GM12878 (cell line): ENCODE data around the gene MTHFD1L. TPM values are rescaled to one million over a fixed set of nuclear protein-coding genes. Genes with fewer than 3 reads are reported as not detected.

ENCODE experiments used
- ATAC-seq: fragments of 200-7000 bp; cut with Tn5 transposase; 3 replicates; pipeline ENCODE4 v1.9.1; 2020; ENCODE audit warnings: mild to moderate bottlenecking, moderate library complexity
- BruUV-seq: library from RNA; stranded (reverse); fragments of 400-500 nt; replicated peaks from 2 replicates; lab custom pipeline; 2021; lab: Mats Ljungman, UMichigan
- CTCF ChIA-PET: fragments of 300-600 bp; sonication (Branson Sonifier 250); formaldehyde crosslinking; extraction: SDS; loops from one replicate; lab custom pipeline; 2021; ENCODE audit warnings: inconsistent platforms; lab: Yijun Ruan, JAX
- POLR2A ChIA-PET: fragments of 350-600 bp; formaldehyde crosslinking; extraction: SDS; loops from one replicate; lab custom pipeline; 2021; ENCODE audit warnings: inconsistent platforms; lab: Charles Lee
- RAD21 ChIA-PET: fragments of 300-600 bp; sonication (Branson Sonifier 250); formaldehyde crosslinking; loops from one replicate; lab custom pipeline; 2023; ENCODE audit warnings: antibody characterized with exemption; ENCODE audit not compliant: unreplicated experiment; lab: Charles Lee
- SMC1A ChIA-PET: fragments of 300-600 bp; sonication (Branson Sonifier 250); formaldehyde crosslinking; loops from one replicate; lab custom pipeline; 2023; ENCODE audit not compliant: unreplicated experiment, uncharacterized antibody; lab: Charles Lee
- DNase-seq: peaks from one replicate; pipeline ENCODE4 v3.0.0-alpha.2; 2011; ENCODE audit warnings: low read depth, low spot score
- FAIRE-seq: peaks from 3 replicates; lab custom pipeline; 2011; peaks lifted over from hg19 to GRCh38; lab: Jason Lieb, UNC
- H2AFZ ChIP-seq: 2 replicates; pipeline ENCODE4 v1.6.0; 2011; ENCODE audit warnings: low read depth, low read length, control low read depth; ENCODE audit not compliant: control insufficient read depth
- H3K27ac ChIP-seq: 2 replicates; pipeline ENCODE4 v1.5.1; 2011; ENCODE audit warnings: control low read depth; ENCODE audit not compliant: control insufficient read depth, insufficient read depth
- H3K27me3 ChIP-seq, 2 experiments: replicated peaks in 1 of 2; 2 replicates each; pipeline versions ENCODE4 v1.6.0 to v1.6.1; 2011; ENCODE audit warnings: low read length in 1 of 2; ENCODE audit not compliant: control insufficient read depth in 2 of 2, insufficient read depth in 2 of 2
- H3K36me3 ChIP-seq, 2 experiments: 2 replicates each; pipeline ENCODE4 v1.5.1; 2011; ENCODE audit warnings: low read length in 1 of 2; ENCODE audit not compliant: control insufficient read depth in 2 of 2, insufficient read depth in 2 of 2
- H3K4me1 ChIP-seq: 2 replicates; pipeline ENCODE4 v1.6.1; 2011; ENCODE audit warnings: mild to moderate bottlenecking, low read length, moderate library complexity, mixed read lengths; ENCODE audit not compliant: control insufficient read depth, insufficient read depth
- H3K4me2 ChIP-seq: 2 replicates; pipeline ENCODE4 v1.6.0; 2011; ENCODE audit warnings: control low read depth; ENCODE audit not compliant: control insufficient read depth, insufficient read depth
- H3K4me3 ChIP-seq: fragments of 200-600 bp; sonication (generic); 2 replicates; pipeline ENCODE4 v1.5.1; 2016
- H3K79me2 ChIP-seq: 2 replicates; pipeline ENCODE4 v1.6.0; 2011; ENCODE audit warnings: low read length; ENCODE audit not compliant: control insufficient read depth, insufficient read depth
- H3K9ac ChIP-seq: 2 replicates; pipeline ENCODE4 v1.8.0; 2011; ENCODE audit warnings: low read length, control low read depth, mixed read lengths; ENCODE audit not compliant: control insufficient read depth, insufficient read depth
- H3K9me3 ChIP-seq: replicated peaks from 3 replicates; pipeline ENCODE4 v1.5.1; 2011; ENCODE audit warnings: mild to moderate bottlenecking, low read length; ENCODE audit not compliant: control insufficient read depth, insufficient read depth
- H4K20me1 ChIP-seq: 2 replicates; pipeline ENCODE4 v1.6.0; 2011; ENCODE audit not compliant: control insufficient read depth, insufficient read depth
- BACH1 ChIP-seq: fragments of 450-650 bp; IDR thresholded peaks from 2 replicates; pipeline ENCODE4 v1.6.1; 2017; ENCODE audit warnings: mild to moderate bottlenecking, borderline replicate concordance
- CBX3 ChIP-seq: fragments of 200-600 bp; sonication (generic); IDR thresholded peaks from 2 replicates; pipeline ENCODE4 v1.6.1; 2016; ENCODE audit warnings: low read depth, borderline replicate concordance
- HCFC1 ChIP-seq: fragments of 150-350 bp; IDR thresholded peaks from 2 replicates; pipeline ENCODE4 v1.6.1; 2014; ENCODE audit warnings: low read length
- JUNB ChIP-seq: IDR thresholded peaks from 2 replicates; pipeline ENCODE4 v1.6.1; 2016; ENCODE audit warnings: antibody characterized with exemption, mild to moderate bottlenecking
- KAT2A ChIP-seq: conservative IDR thresholded peaks from 2 replicates; pipeline ENCODE4 v1.6.1; 2011; ENCODE audit warnings: low read depth, low read length; ENCODE audit not compliant: control insufficient read depth
- LARP7 ChIP-seq: fragments of 450-650 bp; IDR thresholded peaks from 2 replicates; pipeline ENCODE4 v1.6.1; 2017; ENCODE audit warnings: mild to moderate bottlenecking
- NBN ChIP-seq: fragments of 450-650 bp; IDR thresholded peaks from 2 replicates; pipeline ENCODE4 v1.6.1; 2016
- NFXL1 ChIP-seq: fragments of 450-650 bp; IDR thresholded peaks from 2 replicates; pipeline ENCODE4 v1.6.1; 2017; ENCODE audit warnings: antibody characterized with exemption, mild to moderate bottlenecking, borderline replicate concordance
- NFYB ChIP-seq: IDR thresholded peaks from 2 replicates; pipeline ENCODE4 v1.6.1; 2011; ENCODE audit warnings: low read depth, mild to moderate bottlenecking, low read length, improper control_type of control experiment, moderate library complexity; ENCODE audit not compliant: insufficient read depth
- NR2C1 ChIP-seq: fragments of 450-650 bp; IDR thresholded peaks from 2 replicates; pipeline ENCODE4 v1.6.1; 2017; ENCODE audit warnings: antibody characterized with exemption, mild to moderate bottlenecking, moderate library complexity
- STAT1 ChIP-seq: fragments of 450-650 bp; conservative IDR thresholded peaks from 2 replicates; pipeline ENCODE4 v1.6.1; 2014; ENCODE audit warnings: antibody characterized with exemption, mild to moderate bottlenecking
- SUZ12 ChIP-seq: fragments of 200-600 bp; sonication (generic); IDR thresholded peaks from one replicate; pipeline ENCODE4 v1.6.1; 2018; ENCODE audit warnings: antibody characterized with exemption, mild to moderate bottlenecking; ENCODE audit not compliant: unreplicated experiment
- TBL1XR1 ChIP-seq: IDR thresholded peaks from 2 replicates; pipeline ENCODE4 v1.6.1; 2012; ENCODE audit warnings: low read depth, low read length, improper control_type of control experiment
- ZNF592 ChIP-seq: fragments of 450-650 bp; IDR thresholded peaks from 2 replicates; pipeline ENCODE4 v1.6.1; 2017; ENCODE audit warnings: mild to moderate bottlenecking, moderate library complexity
- WGBS: methylation state at CpG from one replicate; pipeline ENCODE4 v1.1.6; 2016; ENCODE audit warnings: low lambda C conversion rate; ENCODE audit not compliant: insufficient replicate concordance, insufficient coverage; ENCODE audit errors: missing lambda C conversion rate; 5-methylcytosine and 5-hydroxymethylcytosine counted together
- in situ Hi-C: fragments of 300-500 bp; cut with MboI; formaldehyde crosslinking; loops from 9 replicates; pipeline ENCODE4 v1.14.3; 2018; ENCODE audit warnings: mixed read lengths
- intact Hi-C: fragments of 100-400 bp; cut with micrococcal nuclease; formaldehyde crosslinking; loops from one replicate; pipeline ENCODE4 v1.14.2; 2022; ENCODE audit not compliant: unreplicated experiment
- polyA plus RNA-seq, 11 experiments: library from polyadenylated mRNA; depleted of rRNA in 4 of 11; unstranded in 6 of 11; stranded (reverse) in 5 of 11; fragments of >200 nt; fragmentation: Nextera tagmentation in 4 of 11; fragmentation: Illumina TruSeq in 1 of 11; extraction: Ambion mirVana in 4 of 11; extraction: Trizol in 1 of 11; gene quantifications; 1 replicate in 1 of 11; 2 replicates in 10 of 11; pipeline versions ENCODE4 v1.2.1 to v1.2.3, GENCODE V29; 2011 to 2016; ENCODE audit warnings: inconsistent platforms in 2 of 11, missing spikeins in 2 of 11, low read depth in 1 of 11
- total RNA-seq, 4 experiments: library from RNA; depleted of rRNA in 3 of 4; stranded (reverse); fragments of >200 nt in 3 of 4; fragmentation: Illumina TruSeq in 1 of 4; extraction: Trizol in 1 of 4; gene quantifications; 2 replicates each; pipeline versions ENCODE4 v1.2.1 to v1.2.3, GENCODE V29; 2013 to 2021

Gene MTHFD1L
- total and polyA plus RNA-seq, 10 of the 15 experiments (the other 5 are each of a cell fraction or from before 2014, with no cell fraction given), result 11.7 to 75.5 (median 28.8) TPM

- Histone ChIP-seq H2AFZ (no peak overlapping the region), H3K4me1 (no peaks in the 10 kb centered on the region), H3K27ac (no peak overlapping the region), H4K20me1 (no peaks in the 10 kb centered on the region), H3K27me3 (no peaks in the 10 kb centered on the region), H3K9ac (no peak overlapping the region), H3K4me3 (no peak overlapping the region), H3K36me3 (peaks cover 0 to 19% of the 10 kb centered on the region in 2 experiments; a peak in 3 of 4 replicates), H3K9me3 (no peaks in the 10 kb centered on the region), H3K79me2 (no peaks in the 10 kb centered on the region), H3K4me2 (no peak overlapping the region)
- BruUV-seq, result no TSS peak
- POLR2A ChIA-PET, result interaction anchor here (1.1 kb wide), 1 partner anchor 17 kb away, joined by 6 read pairs; no protein-coding TSS in a partner anchor
- SMC1A ChIA-PET, result interaction anchor here (0.6 kb wide), 1 partner anchor 8 kb away, joined by 3 read pairs; no protein-coding TSS in a partner anchor
- 95% methylated on average over 3 of the region's 3 CpGs for WGBS
- RAD21 ChIA-PET, result no interaction called here
- CTCF ChIA-PET, result interaction anchor here (1.0 to 2.9 kb wide), 2 partner anchors 8 to 131 kb away, joined by 3 to 15 read pairs; no protein-coding TSS in a partner anchor
- ATAC-seq (no peak), DNase-seq (no peak), FAIRE-seq (no peak)
- intact Hi-C loops, result no loop called here
- TF ChIP-seq HCFC1 (no peak), BACH1 (no peak), SUZ12 (no peak), KAT2A (no peak), NFYB (no peak), NFXL1 (no peak), NBN (no peak), STAT1 (no peak), CBX3 (no peak), LARP7 (no peak), JUNB (no peak), ZNF592 (no peak), TBL1XR1 (no peak), NR2C1 (no peak)
- in situ Hi-C loops, result no loop called here
Measured at GRCh38 chr6:151022492-151022891, 157.0 kb downstream of the MTHFD1L start.
